AG04450 (cell line): ENCODE data around the gene RRP1B. TPM values are rescaled to one million over a fixed set of nuclear protein-coding genes. Genes with fewer than 3 reads are reported as not detected.

Experiments
- CTCF ChIA-PET: fragments of 300-600, 350-600 bp; formaldehyde crosslinking; extraction: SDS; loops from one replicate; lab custom pipeline; 2022; ENCODE audit warnings: antibody characterized with exemption, inconsistent platforms; lab: Charles Lee
- POLR2A ChIA-PET: fragments of 350-600 bp; formaldehyde crosslinking; extraction: SDS; loops from one replicate; lab custom pipeline; 2021; ENCODE audit warnings: antibody characterized with exemption, inconsistent platforms; lab: Yijun Ruan, JAX
- DNase-seq: peaks from one replicate; pipeline ENCODE4 v3.0.0-alpha.2; 2011; ENCODE audit warnings: low read depth, low spot score
- H3K27ac ChIP-seq: one replicate; pipeline ENCODE4 v1.5.1; 2012; ENCODE audit warnings: low read depth, low read length, control low read depth
- H3K27me3 ChIP-seq: one replicate; pipeline ENCODE4 v1.6.0; 2012; ENCODE audit warnings: low read length; ENCODE audit not compliant: control insufficient read depth, insufficient read depth
- H3K4me3 ChIP-seq: 2 replicates; pipeline ENCODE4 v1.5.1; 2011; ENCODE audit warnings: mild to moderate bottlenecking, low read depth, low read length, control low read depth
- H3K9me3 ChIP-seq: 2 replicates; pipeline ENCODE4 v1.5.1; 2012; ENCODE audit warnings: low read length; ENCODE audit not compliant: control insufficient read depth, insufficient read depth
- polyA plus RNA-seq: library from polyadenylated mRNA; depleted of rRNA; stranded (reverse); fragments of >200 nt; gene quantifications from 2 replicates; pipeline ENCODE4 v1.2.3, GENCODE V29; 2011
- TF ChIP-seq, protein P1 (sequence below): IDR thresholded peaks from 2 replicates; pipeline ENCODE4 v1.5.1; 2011; ENCODE audit warnings: low read depth, low read length, control low read depth, inconsistent platforms

RRP1B gene
- polyA plus RNA-seq, 1 experiment = 17.4 TPM

DNA sequence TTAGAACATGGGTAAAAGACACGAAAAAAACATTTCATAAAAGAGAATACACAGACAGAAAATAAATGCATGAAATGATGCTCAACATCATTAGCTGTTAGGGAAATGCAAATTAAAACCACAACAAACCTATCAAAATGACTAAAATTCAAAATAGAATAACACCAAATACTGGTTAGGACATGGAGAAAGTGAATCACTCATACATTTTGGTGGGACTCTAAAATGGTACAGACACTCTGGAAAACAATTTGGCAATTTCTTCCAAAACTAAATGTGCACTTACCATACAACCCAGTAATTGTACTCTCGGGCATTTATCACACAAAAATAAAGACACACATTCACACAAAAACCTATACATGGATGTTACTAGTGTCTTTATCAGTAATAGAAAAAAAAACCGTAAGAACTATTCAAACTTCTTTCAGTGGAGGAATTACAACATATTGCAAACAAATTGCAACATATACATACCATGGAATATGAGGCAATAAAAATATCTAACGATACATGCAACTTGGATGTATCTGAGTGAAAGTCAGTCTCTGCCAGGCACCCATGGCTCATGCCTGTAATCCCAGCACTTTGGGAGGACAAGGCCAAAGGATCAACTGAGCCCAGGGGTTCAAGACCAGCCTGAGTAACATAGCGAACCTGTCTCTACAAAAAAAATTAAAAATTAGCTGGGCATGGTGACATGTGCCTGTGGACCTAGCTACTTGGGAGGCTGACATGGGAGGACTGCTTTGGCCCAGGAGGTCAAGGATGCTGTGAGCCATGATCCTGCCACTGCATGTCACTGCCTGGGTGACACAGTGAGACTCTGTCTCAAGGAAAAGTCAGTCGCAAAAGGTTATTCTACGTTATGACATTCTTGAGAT lies 19.6 kb upstream of the RRP1B start:
- no peaks in the 10 kb centered on the region for H3K9me3 ChIP-seq
- peak overlapping the region; percentile 78 for H3K27ac ChIP-seq
- TF ChIP-seq, protein P1, sequence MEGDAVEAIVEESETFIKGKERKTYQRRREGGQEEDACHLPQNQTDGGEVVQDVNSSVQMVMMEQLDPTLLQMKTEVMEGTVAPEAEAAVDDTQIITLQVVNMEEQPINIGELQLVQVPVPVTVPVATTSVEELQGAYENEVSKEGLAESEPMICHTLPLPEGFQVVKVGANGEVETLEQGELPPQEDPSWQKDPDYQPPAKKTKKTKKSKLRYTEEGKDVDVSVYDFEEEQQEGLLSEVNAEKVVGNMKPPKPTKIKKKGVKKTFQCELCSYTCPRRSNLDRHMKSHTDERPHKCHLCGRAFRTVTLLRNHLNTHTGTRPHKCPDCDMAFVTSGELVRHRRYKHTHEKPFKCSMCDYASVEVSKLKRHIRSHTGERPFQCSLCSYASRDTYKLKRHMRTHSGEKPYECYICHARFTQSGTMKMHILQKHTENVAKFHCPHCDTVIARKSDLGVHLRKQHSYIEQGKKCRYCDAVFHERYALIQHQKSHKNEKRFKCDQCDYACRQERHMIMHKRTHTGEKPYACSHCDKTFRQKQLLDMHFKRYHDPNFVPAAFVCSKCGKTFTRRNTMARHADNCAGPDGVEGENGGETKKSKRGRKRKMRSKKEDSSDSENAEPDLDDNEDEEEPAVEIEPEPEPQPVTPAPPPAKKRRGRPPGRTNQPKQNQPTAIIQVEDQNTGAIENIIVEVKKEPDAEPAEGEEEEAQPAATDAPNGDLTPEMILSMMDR = no peak
- H3K4me3 ChIP-seq = no peak overlapping the region
- no peaks in the 10 kb centered on the region for H3K27me3 ChIP-seq
- peak; percentile 50 for DNase-seq
- POLR2A ChIA-PET = no interaction called here
- CTCF ChIA-PET = interaction anchor here (2.9 kb wide), 1 partner anchor 28 kb away, joined by 13 read pairs; no protein-coding TSS in a partner anchor

DNA sequence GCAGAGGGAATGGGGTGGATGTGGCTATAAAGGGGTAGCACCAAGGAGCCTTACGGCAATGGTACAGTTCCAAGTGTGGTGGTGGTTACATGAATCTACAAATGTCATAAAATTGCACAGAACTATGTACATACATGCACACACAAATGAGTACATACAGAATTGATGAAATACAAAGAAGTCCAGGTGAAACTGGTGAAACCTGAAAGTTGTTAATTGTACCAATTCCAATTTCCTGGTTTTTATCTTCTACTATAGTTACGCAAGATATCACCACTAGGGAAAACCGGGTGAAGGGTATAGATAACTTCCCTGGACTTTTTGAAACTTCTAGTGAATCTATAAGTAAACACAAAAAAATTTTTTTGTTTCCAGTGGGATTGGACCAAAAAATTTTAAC lies 19.0 kb upstream of the RRP1B start:
- TF ChIP-seq, protein P1 = no peak
- Histone ChIP-seq H3K27ac (no peak overlapping the region), H3K4me3 (no peak overlapping the region), H3K27me3 (no peaks in the 10 kb centered on the region), H3K9me3 (no peaks in the 10 kb centered on the region)
- no peak for DNase-seq
- ChIA-PET POLR2A (no interaction called here), CTCF (interaction anchor here (0.6 to 2.2 kb wide), 4 partner anchors 16 to 758 kb away, joined by 3 to 8 read pairs (median 3); no protein-coding TSS in a partner anchor)

DNA sequence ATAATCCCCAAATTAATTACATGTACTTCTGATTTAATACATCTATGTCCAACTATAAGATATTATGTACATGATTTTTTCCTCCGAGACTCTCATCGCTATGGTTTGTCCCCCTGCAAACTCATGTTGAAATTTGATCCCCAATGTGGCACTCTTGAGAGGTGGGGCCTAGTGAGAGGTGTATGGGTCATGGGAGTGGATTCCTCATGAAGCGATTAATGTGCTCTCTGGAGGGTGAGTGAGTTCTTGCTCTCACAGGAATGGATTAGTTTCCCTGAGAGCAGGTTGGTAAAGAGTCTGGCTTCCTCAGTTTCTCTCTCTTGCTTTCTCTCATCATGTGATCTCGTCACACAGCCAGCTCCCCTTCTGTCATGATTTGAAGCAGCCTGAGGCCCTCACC lies 16.2 kb upstream of the RRP1B start:
- TF ChIP-seq, protein P1 = no peak
- ChIA-PET POLR2A (no interaction called here), CTCF (no interaction called here)
- Histone ChIP-seq H3K27me3 (peaks cover 2% of the 10 kb centered on the region), H3K27ac (no peak overlapping the region), H3K9me3 (no peaks in the 10 kb centered on the region), H3K4me3 (no peak overlapping the region)
- no peak for DNase-seq

DNA sequence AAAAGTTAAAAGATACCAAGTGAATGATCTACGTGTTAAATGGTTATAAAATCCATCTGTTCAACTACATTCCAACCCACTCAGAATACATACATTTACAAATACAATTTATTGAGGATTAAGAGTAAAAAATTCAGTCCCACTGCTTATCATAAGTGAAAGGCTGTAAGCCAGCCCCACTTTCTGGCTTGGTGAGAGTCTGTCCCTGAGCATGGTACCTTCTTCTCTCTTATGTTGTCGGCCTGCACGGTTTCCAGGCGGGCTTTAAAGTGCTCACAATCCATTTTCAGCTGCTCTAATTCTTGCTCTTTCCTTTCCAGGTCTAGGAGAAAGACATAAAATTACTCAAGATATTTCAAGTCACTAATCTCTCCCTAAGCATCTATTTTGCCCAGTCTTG lies 15.3 kb upstream of the RRP1B start:
- ChIA-PET CTCF (interaction anchor here (2.5 kb wide), 1 partner anchor 33 kb away, joined by 35 read pairs; no protein-coding TSS in a partner anchor), POLR2A (no interaction called here)
- Histone ChIP-seq H3K27me3 (peaks cover 3% of the 10 kb centered on the region), H3K27ac (no peak overlapping the region), H3K4me3 (no peak overlapping the region), H3K9me3 (no peaks in the 10 kb centered on the region)
- TF ChIP-seq, protein P1 = no peak
- no peak for DNase-seq

DNA sequence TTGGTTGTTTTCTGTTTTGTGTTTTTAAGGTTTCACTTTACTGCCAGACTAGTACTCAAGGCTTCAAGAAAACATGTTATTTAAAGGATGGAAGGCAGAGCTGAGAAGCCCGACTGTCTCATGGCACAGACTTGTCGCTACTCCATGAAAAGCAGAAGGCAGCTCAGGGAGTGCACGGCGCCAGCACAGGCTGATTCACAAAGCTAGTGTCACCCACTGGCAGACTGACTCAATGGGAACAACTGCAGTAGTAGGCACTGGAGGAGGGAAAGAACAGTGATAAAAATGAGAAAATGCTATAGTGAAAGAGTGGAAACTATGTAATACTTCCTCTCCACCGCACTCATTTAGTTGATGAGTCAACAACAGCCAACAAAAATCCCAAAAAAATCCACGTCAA lies 14.8 kb upstream of the RRP1B start:
- CTCF ChIA-PET = interaction anchor here (1.0 to 2.5 kb wide), 5 partner anchors 11 to 450 kb away, joined by 3 to 35 read pairs (median 10); no protein-coding TSS in a partner anchor
- TF ChIP-seq, protein P1 = 0 out of 2 replicates have a peak, but pooled peaks have one; percentile 2
- Histone ChIP-seq H3K4me3 (no peak overlapping the region), H3K27me3 (peaks cover 3% of the 10 kb centered on the region), H3K27ac (no peak overlapping the region), H3K9me3 (no peaks in the 10 kb centered on the region)
- no peak for DNase-seq
- POLR2A ChIA-PET = no interaction called here
